ENCODE data around the gene PWWP2B. TPM values are rescaled to one million over a fixed set of nuclear protein-coding genes. Genes with fewer than 3 reads are reported as not detected.

PWWP2B gene
- 23.9 to 24.7 TPM (median 24.2 TPM) in 3 replicates for total RNA-seq

- Mint-ChIP-seq H3K36me3 (no peaks in the 10 kb centered on the region), H3K27me3 (ENCODE audit: low read depth) (no peaks in the 10 kb centered on the region), H3K4me1 (peaks cover 31% of the 10 kb centered on the region), H3K4me3 (peak within 1 kb of the TSS; percentile 88), H3K9me3 (peaks cover 5% of the 10 kb centered on the region), H3K27ac (peak within 1 kb of the TSS; percentile 96)
- DNase-seq (ENCODE audit: low spot score in 2 of 2, unreplicated experiment in 2 of 2): no peak
- no peak for TF ChIP-seq CTCF (IDR thresholded peaks at IDR 0.05; ENCODE audit: unreplicated experiment)
These were observed at the start of gene PWWP2B for GRCh38 chr10:132397036-132397541. Gene PWWP2B (plus strand): TSS chr10:132397200. CDS start chr10:132397227, 27 bp downstream.

- Mint-ChIP-seq H3K27me3 (ENCODE audit: low read depth) (no peaks in the 10 kb centered on the region), H3K36me3 (peaks cover 31% of the 10 kb centered on the region), H3K9me3 (peaks cover 3% of the 10 kb centered on the region), H3K4me1 (no peaks in the 10 kb centered on the region), H3K4me3 (no peak overlapping the region), H3K27ac (no peak overlapping the region)
- no peak for TF ChIP-seq CTCF (IDR thresholded peaks at IDR 0.05; ENCODE audit: unreplicated experiment)
- DNase-seq (ENCODE audit: low spot score in 2 of 2, unreplicated experiment in 2 of 2): no peak
These were observed 49.6 kb upstream of the PWWP2B start for GRCh38 chr10:132347211-132347930.

GRCh38 chr10:132347931-132348267, 49.1 kb upstream of the PWWP2B start:
- no peak for TF ChIP-seq CTCF (IDR thresholded peaks at IDR 0.05; ENCODE audit: unreplicated experiment)
- Mint-ChIP-seq H3K27ac (no peak overlapping the region), H3K27me3 (ENCODE audit: low read depth) (no peaks in the 10 kb centered on the region), H3K4me1 (no peaks in the 10 kb centered on the region), H3K4me3 (no peak overlapping the region), H3K36me3 (peaks cover 28% of the 10 kb centered on the region), H3K9me3 (no peaks in the 10 kb centered on the region)
- DNase-seq (ENCODE audit: low spot score in 2 of 2, unreplicated experiment in 2 of 2): no peak

GRCh38 chr10:132349766-132350165, 47.2 kb upstream of the PWWP2B start:
- H3K4me3 Mint-ChIP-seq: no peak overlapping the region
- H3K9me3 Mint-ChIP-seq: no peaks in the 10 kb centered on the region
- no peaks in the 10 kb centered on the region for H3K4me1 Mint-ChIP-seq
- TF ChIP-seq CTCF (IDR thresholded peaks at IDR 0.05; ENCODE audit: unreplicated experiment): no peak
- no peaks in the 10 kb centered on the region for H3K27me3 Mint-ChIP-seq (ENCODE audit: low read depth)
- peaks cover 12% of the 10 kb centered on the region for H3K36me3 Mint-ChIP-seq
- no peak overlapping the region for H3K27ac Mint-ChIP-seq
- no peak for DNase-seq (ENCODE audit: low spot score in 2 of 2, unreplicated experiment in 2 of 2)

- no peak for DNase-seq (ENCODE audit: low spot score in 2 of 2, unreplicated experiment in 2 of 2)
- H3K27ac Mint-ChIP-seq: no peak overlapping the region
- H3K4me1 Mint-ChIP-seq: no peaks in the 10 kb centered on the region
- H3K36me3 Mint-ChIP-seq: peaks cover 7% of the 10 kb centered on the region
- H3K4me3 Mint-ChIP-seq: no peak overlapping the region
- no peaks in the 10 kb centered on the region for H3K9me3 Mint-ChIP-seq
- H3K27me3 Mint-ChIP-seq (ENCODE audit: low read depth): no peaks in the 10 kb centered on the region
- no peak for TF ChIP-seq CTCF (IDR thresholded peaks at IDR 0.05; ENCODE audit: unreplicated experiment)
These were observed 46.6 kb upstream of the PWWP2B start for GRCh38 chr10:132350391-132350790.
